ENCODE measurements around the gene SND1. TPM values are rescaled to one million over a fixed set of nuclear protein-coding genes. Genes with fewer than 3 reads are reported as not detected.

The SND1 gene
- total RNA-seq, 1 experiment from 2014 or later: 218 TPM

- H3K79me1 ChIP-seq (ENCODE audit: insufficient read depth, low read depth, low read length, poor library complexity, severe bottlenecking): peaks cover 5% of the 10 kb centered on the region
- H2BK5ac ChIP-seq (ENCODE audit: insufficient read length, low read length): no peak overlapping the region
- H2BK20ac ChIP-seq (ENCODE audit: low read depth, low read length, poor library complexity, severe bottlenecking): no peak overlapping the region
- no peak overlapping the region for H3K27ac ChIP-seq (ENCODE audit: insufficient read length, low read depth, low read length)
- H2AK5ac ChIP-seq (ENCODE audit: insufficient read length, low read length): no peak overlapping the region
- no peaks in the 10 kb centered on the region for H3K9me3 ChIP-seq (ENCODE audit: control insufficient read depth, low read depth, low read length)
- H2BK120ac ChIP-seq (ENCODE audit: low read depth, low read length, poor library complexity, severe bottlenecking): no peak overlapping the region
- H2BK15ac ChIP-seq (ENCODE audit: low read depth, low read length): no peak overlapping the region
- no peak overlapping the region for H3T11ph ChIP-seq (ENCODE audit: low read length)
- H4K91ac ChIP-seq (ENCODE audit: insufficient read length, low read depth, low read length): no peak overlapping the region
- H3K4me1 ChIP-seq (ENCODE audit: insufficient read depth, low read length): peaks cover 17% of the 10 kb centered on the region
- H3K18ac ChIP-seq (ENCODE audit: insufficient read length, low read depth, low read length): no peak overlapping the region
- H3K9ac ChIP-seq (ENCODE audit: extremely low read depth, insufficient read length, low read length): no peak overlapping the region
- no peaks in the 10 kb centered on the region for H3K27me3 ChIP-seq (ENCODE audit: insufficient read depth, low read length)
- Mint-ChIP-seq H3K4me3 (no peak overlapping the region), H3K27ac (no peak overlapping the region; a peak in 1 of 7 replicates), H3K9me3 (no peaks in the 10 kb centered on the region), H3K4me1 (peaks cover 46 to 59% of the 10 kb centered on the region in 2 experiments), H3K36me3 (ENCODE audit: insufficient read depth in 1 of 3, low read depth in 3 of 3) (peaks cover 0 to 5% (median 0%) of the 10 kb centered on the region in 3 experiments; a peak in 1 of 7 replicates), H3K27me3 (ENCODE audit: low read depth) (no peaks in the 10 kb centered on the region)
- no peak overlapping the region for H3K14ac ChIP-seq (ENCODE audit: insufficient read depth, low read length)
- TF ChIP-seq CTCF (conservative IDR thresholded peaks at IDR 0.05): no peak
- DNase-seq: no peak
- H2AFZ ChIP-seq (ENCODE audit: low read length): no peak overlapping the region
- WGBS (ENCODE audit: extremely low coverage, insufficient read length, low lambda C conversion rate): no CpG with 5 or more reads among the region's 2 CpGs
- H3K79me2 ChIP-seq (ENCODE audit: insufficient read depth, low read length): no peaks in the 10 kb centered on the region; the same call in 1 of the 2 replicates
- H3K23me2 ChIP-seq (ENCODE audit: insufficient read length, low read depth, low read length, poor library complexity, severe bottlenecking): no peaks in the 10 kb centered on the region
- no peak overlapping the region for H3K4me2 ChIP-seq (ENCODE audit: insufficient read depth, insufficient read length, low read length)
- H3K56ac ChIP-seq (ENCODE audit: insufficient read length, low read depth, low read length): no peak overlapping the region
- H2BK12ac ChIP-seq (ENCODE audit: insufficient read length, low read depth, low read length): no peak overlapping the region
- no peak overlapping the region for H3K4ac ChIP-seq (ENCODE audit: low read depth, low read length)
- H4K5ac ChIP-seq (ENCODE audit: insufficient read length, low read depth, low read length): no peak overlapping the region
- H3K23ac ChIP-seq (ENCODE audit: insufficient read length, low read depth, low read length): no peak overlapping the region
- H4K20me1 ChIP-seq (ENCODE audit: control insufficient read depth, insufficient read depth, insufficient read length): no peaks in the 10 kb centered on the region
- no peak overlapping the region for H4K8ac ChIP-seq (replicated peaks; ENCODE audit: insufficient read length, low read depth, low read length)
These were observed 166.3 kb downstream of the SND1 start for GRCh38 chr7:127818306-127818705.

Data from H9 (cell line).